ENCODE data around the gene FBXL17.

Gene FBXL17

GRCh38 chr5:108372369-108372768 is 9.5 kb downstream of the FBXL17 start:
- no peak for DNase-seq

GRCh38 chr5:108371263-108371662 is 10.6 kb downstream of the FBXL17 start:
- no peak for DNase-seq

DNA sequence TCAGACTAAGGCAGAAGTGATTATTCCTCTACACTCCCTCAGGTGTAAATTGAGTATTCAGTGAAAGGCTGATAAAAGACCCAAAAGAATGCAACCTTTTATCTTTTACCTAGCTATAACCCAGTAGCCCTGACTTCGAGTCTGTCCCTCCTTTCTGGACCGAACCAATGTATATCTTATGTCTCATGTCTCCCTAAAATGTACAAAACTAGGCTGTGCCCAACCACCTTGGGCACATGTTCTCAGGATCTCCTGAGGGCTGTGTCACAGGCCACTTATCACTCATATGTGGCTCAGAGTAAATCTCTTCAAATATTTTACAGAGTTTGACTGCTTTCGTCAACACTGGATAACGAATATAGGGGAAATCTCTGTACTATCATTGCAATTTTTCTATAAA is 12.7 kb downstream of the FBXL17 start:
- no peak for DNase-seq

DNA sequence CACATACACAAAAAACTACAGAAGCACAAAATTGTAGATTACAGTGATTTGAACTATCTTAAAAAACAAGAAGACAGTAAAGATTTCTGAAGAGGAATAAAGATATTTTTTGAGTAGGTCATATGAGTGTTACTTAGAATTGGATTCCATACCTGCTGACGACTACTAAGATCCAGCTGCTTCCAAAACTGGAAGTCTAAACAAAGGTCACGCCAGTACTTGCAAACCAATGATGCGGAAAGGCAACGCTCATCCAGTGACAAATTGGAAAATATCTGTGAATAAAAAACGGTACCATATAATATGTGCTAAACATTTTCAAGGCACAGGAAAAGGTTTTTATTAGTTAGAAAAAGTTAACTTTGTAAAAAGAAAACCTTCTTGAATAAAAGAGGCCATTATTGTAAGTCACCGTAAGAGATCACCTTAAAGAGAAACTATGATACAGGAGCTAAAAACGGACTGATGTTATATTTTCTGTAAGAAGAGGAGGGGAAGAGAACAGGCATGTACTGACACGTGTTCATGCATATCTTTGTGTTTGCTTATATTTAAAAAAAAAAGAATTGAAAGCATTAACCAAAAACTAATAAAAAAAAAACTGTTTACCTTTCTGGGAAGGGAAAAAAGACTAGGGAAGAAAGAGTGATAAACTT is 14.1 kb downstream of the FBXL17 start:
- DNase-seq, result no peak

- no peak for DNase-seq
Observed at GRCh38 chr5:108366500-108366899, 15.4 kb downstream of the FBXL17 start.

GRCh38 chr5:108361771-108362170 is 20.1 kb downstream of the FBXL17 start:
- DNase-seq, result no peak

DNA sequence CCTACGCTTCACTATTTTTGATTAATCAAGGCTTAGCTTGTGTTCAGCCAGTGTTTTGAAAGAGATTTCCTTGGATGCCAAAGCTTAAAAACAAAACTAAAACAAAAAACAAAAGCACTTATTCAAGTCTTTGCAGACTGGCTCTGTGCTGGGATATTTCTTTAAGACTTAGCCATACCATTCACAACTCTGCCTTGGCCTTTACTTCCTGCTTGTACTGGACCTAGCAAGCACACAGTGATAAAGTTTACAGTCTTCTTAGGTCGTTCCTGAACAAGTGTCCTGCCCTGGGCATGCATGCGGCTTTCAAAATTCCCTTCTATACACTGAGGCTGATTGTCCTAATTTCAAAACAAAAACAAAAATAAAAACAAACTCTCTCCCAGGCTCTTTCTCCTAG is 20.7 kb downstream of the FBXL17 start:
- no peak for DNase-seq

DNA sequence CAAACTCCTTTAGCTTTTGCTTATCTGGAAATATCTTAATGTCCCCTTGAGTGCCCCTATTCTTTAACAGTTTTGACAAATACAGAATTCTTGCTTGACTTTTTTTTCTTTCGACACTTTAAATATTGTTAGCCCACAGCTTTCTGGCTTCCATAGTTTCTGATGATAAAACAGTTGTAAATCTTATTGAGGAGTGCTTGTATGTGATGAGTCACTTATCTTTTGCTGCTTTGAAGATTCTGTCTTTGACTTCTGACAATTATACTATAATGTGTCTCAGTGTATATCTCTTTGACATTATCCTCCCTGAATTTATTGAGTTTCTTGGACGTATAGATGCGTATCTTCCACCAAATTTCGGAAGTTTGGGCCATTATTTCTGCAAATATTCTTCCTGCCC is 21.6 kb downstream of the FBXL17 start:
- DNase-seq, result no peak

DNA sequence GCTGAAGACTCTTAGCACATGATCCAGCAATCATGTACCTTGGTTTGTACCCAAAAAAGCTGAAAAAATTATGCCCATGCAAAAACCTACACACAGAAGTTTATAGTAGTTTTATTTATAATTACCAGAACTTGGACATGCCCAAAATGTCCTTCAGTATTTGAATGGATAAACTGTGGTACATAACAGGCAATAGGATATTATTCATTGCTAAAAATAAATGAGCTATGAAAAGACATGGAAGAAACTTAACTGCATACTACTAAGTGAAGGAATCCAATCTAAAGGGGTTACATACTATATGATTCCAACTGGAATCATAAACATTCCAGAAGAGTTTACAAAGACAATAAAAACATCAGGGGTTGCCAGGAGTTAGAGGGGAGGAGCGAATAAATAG is 25.6 kb downstream of the FBXL17 start:
- no peak for DNase-seq

DNA sequence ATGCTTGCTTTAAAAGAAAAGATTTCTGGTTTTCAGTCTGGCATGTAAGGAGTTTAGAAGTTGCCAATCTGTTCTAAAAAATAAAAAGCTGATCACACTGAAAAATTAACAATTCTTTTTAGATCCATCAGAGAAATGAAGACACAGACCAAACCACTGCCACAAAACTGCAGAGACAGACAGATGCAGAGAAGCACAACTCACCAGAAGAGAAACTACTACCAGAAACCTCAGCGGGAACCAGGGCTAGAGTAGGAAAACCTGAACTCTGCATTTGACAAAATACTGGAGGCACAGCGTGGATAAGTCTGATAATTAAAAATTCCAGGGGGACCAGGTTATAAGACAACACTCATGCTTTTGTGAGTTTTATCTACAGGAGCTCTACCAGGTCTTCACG is 28.8 kb downstream of the FBXL17 start:
- no peak for DNase-seq

DNA sequence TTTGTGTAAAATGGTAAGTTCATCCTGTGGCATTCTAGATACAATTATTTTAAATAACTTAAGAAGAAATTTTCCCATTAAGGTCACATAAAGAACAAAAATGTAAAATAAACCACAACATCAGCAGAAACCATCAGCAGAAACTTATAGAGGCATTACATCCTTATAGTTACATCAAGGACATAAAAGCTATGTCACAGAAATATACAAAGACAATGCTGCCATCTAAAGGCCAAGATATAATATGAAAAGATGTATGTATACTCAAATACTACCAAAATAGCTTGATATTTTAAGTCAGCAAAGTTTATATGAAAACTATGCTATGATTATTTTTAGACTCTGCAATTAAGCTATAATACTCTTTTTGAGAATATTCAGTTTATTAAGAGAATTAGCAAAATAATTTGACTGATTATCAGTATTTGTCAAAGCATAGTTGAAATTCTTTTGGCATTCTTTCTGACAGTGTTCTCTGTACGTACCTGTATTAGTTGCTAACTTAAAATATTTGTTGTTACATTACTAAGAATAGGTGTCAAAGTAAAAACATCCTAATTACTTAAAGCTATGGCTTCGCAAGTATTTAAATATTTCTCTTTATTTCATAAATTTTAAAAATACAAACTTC is 36.2 kb downstream of the FBXL17 start:
- DNase-seq, result no peak

- no peak for DNase-seq
Observed at GRCh38 chr5:108344103-108344822, 37.6 kb downstream of the FBXL17 start.

GRCh38 chr5:108341866-108342265 is 40.0 kb downstream of the FBXL17 start:
- DNase-seq, result no peak

DNA sequence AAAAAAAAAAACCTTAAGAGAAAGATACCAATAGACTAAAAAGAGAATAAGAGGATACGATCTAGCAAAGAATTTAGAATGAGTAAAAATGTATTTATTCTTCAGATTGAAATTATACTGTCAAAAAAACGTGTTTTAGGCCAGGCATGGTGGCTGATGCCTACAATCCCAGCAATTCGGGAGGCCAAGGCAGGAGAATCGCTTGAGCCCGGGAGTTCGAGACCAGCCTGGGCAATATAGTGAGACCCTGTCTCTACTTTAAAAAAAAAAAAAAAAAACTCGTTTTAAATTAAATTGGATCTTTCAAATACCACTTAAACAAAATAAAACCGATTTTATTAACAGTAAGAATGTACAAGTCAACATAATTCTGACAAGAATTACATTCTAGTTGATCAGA is 41.8 kb downstream of the FBXL17 start:
- DNase-seq, result no peak

DNA sequence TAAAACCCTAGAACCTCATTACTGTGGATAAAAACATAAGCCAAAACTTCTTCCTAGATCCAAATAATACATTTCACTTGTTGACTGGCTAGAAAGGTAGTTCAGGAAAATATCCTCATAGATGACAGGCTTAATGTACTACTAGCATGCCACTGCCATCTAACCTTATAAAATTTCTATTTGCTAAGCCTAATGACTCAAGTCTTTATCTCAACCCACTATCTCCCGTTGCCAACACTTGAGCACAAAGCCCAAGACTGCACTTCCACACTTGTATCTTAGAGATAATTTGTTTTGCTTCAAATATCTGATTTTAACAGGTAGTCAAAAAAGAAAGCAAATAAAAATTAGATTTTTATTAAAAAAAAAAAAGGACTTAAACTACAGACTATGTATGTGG is 42.7 kb downstream of the FBXL17 start:
- no peak for DNase-seq

- DNase-seq, result no peak
Observed at GRCh38 chr5:108334225-108334624, 47.7 kb downstream of the FBXL17 start.

DNA sequence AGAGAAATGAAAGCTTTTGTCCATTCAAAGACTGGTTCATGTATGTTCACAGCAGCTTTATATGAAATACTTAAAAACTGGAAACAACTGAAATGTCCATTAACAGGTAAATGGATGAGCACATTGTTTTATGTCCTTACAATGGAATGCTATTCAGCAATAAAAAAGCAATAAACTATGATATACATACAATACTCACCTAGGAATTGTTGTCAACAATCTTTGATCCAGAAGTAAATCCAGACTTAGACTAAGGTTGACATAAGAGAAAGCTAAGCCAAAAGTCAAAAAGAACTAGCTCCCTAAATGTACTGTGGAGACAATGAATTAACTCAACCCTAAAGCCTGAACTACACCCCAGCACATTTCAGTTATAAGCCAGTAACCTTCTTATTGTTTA is 54.9 kb downstream of the FBXL17 start:
- DNase-seq, result no peak

DNA sequence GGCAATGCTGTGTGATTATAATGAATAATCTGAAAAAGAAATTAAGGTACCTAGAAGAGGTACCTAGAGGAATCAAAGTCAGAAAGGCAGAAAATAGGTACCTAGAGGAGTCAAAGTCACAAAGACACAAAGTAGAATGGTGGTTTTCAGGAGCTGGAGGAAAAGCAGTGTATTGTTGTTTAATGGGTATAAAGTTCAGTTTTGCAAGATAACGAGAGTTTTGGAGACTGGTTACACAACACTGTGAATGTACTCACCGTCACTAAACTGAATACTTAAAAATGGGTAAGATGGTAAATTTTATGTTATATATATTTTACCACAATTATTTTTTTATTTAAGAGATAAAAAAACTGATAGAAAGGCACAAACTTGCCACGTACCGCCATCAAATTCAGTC is 57.0 kb downstream of the FBXL17 start:
- no peak for DNase-seq

- DNase-seq, result no peak
Observed at GRCh38 chr5:108321341-108321740, 60.6 kb downstream of the FBXL17 start.

- no peak for DNase-seq
Observed at GRCh38 chr5:108320231-108320630, 61.7 kb downstream of the FBXL17 start.

DNA sequence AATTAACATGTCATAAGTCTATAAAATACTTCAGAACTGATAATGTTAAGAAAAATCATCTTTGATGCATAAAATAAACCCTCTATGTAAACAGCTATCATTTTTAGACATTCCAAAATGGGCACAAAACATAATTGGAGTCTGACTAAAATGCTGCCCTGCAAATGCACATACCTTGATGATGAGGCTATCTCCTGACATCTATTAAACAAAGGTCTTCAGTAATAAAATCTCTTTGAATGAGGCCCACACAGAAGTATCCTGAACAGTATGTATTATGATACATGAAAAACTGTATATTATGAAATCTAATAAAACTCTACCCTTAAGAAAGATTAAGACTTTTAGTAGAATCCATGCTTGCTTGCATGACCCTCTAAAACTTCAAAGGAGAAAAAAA is 66.1 kb downstream of the FBXL17 start:
- DNase-seq, result no peak

DNA sequence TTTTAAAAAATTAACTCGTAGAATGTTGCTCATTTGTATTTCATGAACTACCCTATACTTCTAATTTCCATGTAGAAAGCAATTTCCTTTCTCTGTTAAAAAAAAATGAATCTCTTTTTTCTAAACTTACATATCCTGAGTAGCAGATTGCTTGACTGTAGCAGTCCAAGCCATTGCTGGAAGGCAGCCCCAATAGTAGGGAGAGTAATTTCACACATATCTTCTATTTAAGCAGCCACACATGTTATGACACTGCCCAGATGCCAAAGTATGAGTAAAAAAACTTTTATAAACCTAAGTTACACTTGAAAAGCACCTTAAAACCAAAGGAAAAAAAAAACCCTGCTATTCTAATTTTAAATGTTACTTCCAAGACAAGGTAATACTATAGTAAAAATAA is 69.6 kb downstream of the FBXL17 start:
- DNase-seq, result no peak

DNA sequence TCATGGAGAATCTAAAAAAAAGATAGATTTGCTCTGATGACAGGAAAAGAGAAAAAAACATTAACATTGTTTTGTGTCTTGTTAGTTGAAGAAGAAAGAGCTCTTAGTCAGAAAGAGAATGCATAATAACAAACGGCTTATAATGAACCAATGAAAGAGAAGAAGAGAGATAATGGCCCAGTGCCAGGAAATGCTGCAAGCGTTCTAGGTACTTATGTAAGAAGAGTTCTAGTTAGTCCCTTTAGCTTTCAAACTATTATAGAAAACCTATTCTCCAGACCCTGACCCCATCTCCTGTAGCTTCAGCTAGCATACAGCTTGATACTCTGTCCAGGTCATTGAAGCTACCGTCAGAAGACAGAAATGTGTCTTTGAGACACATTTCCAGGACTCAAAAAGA is 70.2 kb downstream of the FBXL17 start:
- no peak for DNase-seq

DNA sequence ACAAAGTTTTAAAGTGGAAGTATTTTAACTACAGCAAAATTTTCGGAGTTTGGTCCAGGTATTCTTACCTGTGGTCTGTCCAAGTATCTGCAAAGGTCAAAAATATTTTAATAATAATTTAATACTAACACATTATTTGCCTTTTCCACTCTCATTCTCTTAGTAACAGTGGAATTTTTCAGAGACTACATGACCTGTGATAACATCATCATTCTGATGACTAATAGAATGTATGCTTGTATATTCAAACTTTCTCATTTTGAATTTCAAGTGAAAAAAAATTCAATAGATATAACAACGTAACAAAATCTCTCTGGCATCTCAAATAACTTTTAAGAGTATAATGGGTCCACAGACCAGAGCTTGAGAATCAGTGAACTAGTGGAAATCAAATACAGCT is 78.3 kb downstream of the FBXL17 start:
- DNase-seq, result no peak

GRCh38 chr5:108303086-108303485 is 78.8 kb downstream of the FBXL17 start:
- no peak for DNase-seq

Data from stimulated activated CD4-positive, alpha-beta T cell treated with anti-CD3 and anti-CD28 coated beads, Interleukin-1b, Interleukin-23, amount 100 ng/mL, for 48 hours (primary cell).